GM19351 (cell line): ENCODE measurements around the gene UGT1A4.
"Not testable (repeated sequence)": the region's sequence is repeated elsewhere in the genome, so short reads cannot be mapped to it uniquely, and the experiment has no call there.

Experiments used
- ATAC-seq: cut with Tn5 transposase; IDR thresholded peaks from one replicate; pipeline ENCODE4 v1.9.1; 2021; ENCODE audit warnings: mild to moderate bottlenecking, moderate library complexity; ENCODE audit not compliant: unreplicated experiment

UGT1A4 gene

GRCh38 chr2:233746475-233747282 lies 28.1 kb downstream of the UGT1A4 start:
- ATAC-seq, result no peak

- no peak for ATAC-seq
Measured at GRCh38 chr2:233747283-233747544, 28.7 kb downstream of the UGT1A4 start.

GRCh38 chr2:233750689-233751088 lies 32.2 kb downstream of the UGT1A4 start:
- not testable (repeated sequence) for ATAC-seq

GRCh38 chr2:233751212-233752009 lies 32.9 kb downstream of the UGT1A4 start:
- not testable (repeated sequence) for ATAC-seq

GRCh38 chr2:233754872-233755611 lies 36.5 kb downstream of the UGT1A4 start:
- ATAC-seq, result no peak

- no peak for ATAC-seq
Measured at GRCh38 chr2:233756429-233757081, 38.0 kb downstream of the UGT1A4 start.

- ATAC-seq, result no peak
Measured at GRCh38 chr2:233758141-233758540, 39.6 kb downstream of the UGT1A4 start.

GRCh38 chr2:233758849-233759248 lies 40.3 kb downstream of the UGT1A4 start:
- no peak for ATAC-seq

- ATAC-seq, result no peak
Measured at GRCh38 chr2:233760043-233760442, 41.5 kb downstream of the UGT1A4 start, which contains the start of gene UGT1A1. TSS of gene UGT1A1 (plus strand) at chr2:233760270. CDS start at chr2:233760288, 18 bp downstream.

GRCh38 chr2:233761040-233761769 lies 42.7 kb downstream of the UGT1A4 start:
- no peak for ATAC-seq

- no peak for ATAC-seq
Measured at GRCh38 chr2:233764264-233764663, 45.7 kb downstream of the UGT1A4 start.

GRCh38 chr2:233764761-233765160 lies 46.2 kb downstream of the UGT1A4 start:
- no peak for ATAC-seq

- ATAC-seq, result no peak
Measured at GRCh38 chr2:233766416-233766815, 47.9 kb downstream of the UGT1A4 start.

GRCh38 chr2:233768076-233768475 lies 49.5 kb downstream of the UGT1A4 start:
- no peak for ATAC-seq

GRCh38 chr2:233769260-233769659 lies 50.7 kb downstream of the UGT1A4 start:
- ATAC-seq, result no peak

GRCh38 chr2:233772153-233772552 lies 53.6 kb downstream of the UGT1A4 start:
- no peak for ATAC-seq

GRCh38 chr2:233772583-233772982 lies 54.0 kb downstream of the UGT1A4 start:
- no peak for ATAC-seq

GRCh38 chr2:233773854-233774253 lies 55.3 kb downstream of the UGT1A4 start:
- ATAC-seq, result no peak

- ATAC-seq, result no peak
Measured at GRCh38 chr2:233775414-233775813, 56.9 kb downstream of the UGT1A4 start.

- no peak for ATAC-seq
Measured at GRCh38 chr2:233778030-233778429, 59.5 kb downstream of the UGT1A4 start, which contains the start of gene MROH2A. TSS of gene MROH2A (plus strand) at chr2:233778330. CDS start at chr2:233779359, 1,029 bp downstream.
